Coronary artery (tissue), 2 donors: ENCODE data around the gene RPL38.
A peak's percentile ranks its signal among the peaks of the same experiment; 100 is the strongest.

Source experiments
- DNase-seq: peaks from one replicate; pipeline ENCODE4 v3.0.0-alpha.2; 2017; ENCODE audit warnings: low spot score
- H3K27ac ChIP-seq, 2 donors: fragments of 200-600 bp; sonication (generic); one replicate each; pipeline ENCODE4 v1.5.1; 2016 to 2019
- H3K4me3 ChIP-seq: fragments of 200-600 bp; sonication (generic); 2 replicates; pipeline ENCODE4 v1.5.1; 2016; ENCODE audit warnings: mild to moderate bottlenecking, moderate library complexity
- TF ChIP-seq, protein P1 (sequence below): fragments of 200-600 bp; sonication (generic); IDR thresholded peaks from one replicate; pipeline ENCODE4 v1.5.1; 2019; ENCODE audit warnings: antibody characterized with exemption

RPL38 gene

DNA sequence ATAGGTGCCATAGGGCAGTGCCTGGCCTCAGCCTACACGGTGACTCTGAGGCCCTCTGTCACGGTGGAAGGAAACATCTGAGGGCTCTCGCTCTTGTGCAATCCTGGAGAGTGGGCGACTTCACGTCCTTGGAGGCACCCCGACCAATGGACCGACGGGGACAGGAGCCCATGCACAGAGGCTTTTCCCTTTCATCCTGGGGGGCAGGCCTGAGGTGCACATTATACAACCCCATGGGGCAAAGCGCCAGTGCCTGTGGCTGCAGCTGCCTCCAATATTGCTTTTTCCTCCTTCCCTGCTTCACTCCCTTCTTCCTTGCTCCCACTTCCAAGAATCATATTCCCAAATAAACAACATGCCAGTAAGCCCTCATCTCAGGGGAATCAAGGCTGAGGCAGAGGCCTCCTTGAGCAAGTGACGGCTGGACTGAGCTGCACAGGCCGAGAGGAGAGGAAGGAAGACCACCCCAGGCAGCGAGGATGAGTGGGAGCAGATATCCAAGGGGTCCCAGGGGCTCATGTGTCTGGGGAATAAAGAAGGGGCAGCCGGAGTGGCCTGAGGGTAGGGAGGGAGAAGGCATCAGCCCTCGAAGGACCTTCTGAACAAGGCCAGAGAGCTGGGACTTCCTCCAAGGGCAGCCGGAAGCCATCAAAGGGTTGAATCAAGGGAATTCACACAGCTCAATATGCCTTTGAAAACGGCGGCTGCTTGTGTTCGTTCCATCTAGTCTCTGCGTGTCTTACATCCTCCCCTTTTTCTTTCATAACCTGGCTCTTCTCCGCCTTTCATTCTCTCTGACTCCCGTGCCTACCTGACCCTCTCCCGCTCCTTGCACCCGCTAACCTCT lies 42.6 kb upstream of the RPL38 start:
- TF ChIP-seq, protein P1, sequence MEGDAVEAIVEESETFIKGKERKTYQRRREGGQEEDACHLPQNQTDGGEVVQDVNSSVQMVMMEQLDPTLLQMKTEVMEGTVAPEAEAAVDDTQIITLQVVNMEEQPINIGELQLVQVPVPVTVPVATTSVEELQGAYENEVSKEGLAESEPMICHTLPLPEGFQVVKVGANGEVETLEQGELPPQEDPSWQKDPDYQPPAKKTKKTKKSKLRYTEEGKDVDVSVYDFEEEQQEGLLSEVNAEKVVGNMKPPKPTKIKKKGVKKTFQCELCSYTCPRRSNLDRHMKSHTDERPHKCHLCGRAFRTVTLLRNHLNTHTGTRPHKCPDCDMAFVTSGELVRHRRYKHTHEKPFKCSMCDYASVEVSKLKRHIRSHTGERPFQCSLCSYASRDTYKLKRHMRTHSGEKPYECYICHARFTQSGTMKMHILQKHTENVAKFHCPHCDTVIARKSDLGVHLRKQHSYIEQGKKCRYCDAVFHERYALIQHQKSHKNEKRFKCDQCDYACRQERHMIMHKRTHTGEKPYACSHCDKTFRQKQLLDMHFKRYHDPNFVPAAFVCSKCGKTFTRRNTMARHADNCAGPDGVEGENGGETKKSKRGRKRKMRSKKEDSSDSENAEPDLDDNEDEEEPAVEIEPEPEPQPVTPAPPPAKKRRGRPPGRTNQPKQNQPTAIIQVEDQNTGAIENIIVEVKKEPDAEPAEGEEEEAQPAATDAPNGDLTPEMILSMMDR: no peak
- no peak for DNase-seq
- Histone ChIP-seq H3K4me3 (no peak overlapping the region), H3K27ac (no peak overlapping the region)

- Histone ChIP-seq H3K4me3 (no peak overlapping the region), H3K27ac (no peak overlapping the region)
- no peak for DNase-seq
- TF ChIP-seq, protein P1: no peak
Observed at GRCh38 chr17:74161503-74161875, 42.0 kb upstream of the RPL38 start.

DNA sequence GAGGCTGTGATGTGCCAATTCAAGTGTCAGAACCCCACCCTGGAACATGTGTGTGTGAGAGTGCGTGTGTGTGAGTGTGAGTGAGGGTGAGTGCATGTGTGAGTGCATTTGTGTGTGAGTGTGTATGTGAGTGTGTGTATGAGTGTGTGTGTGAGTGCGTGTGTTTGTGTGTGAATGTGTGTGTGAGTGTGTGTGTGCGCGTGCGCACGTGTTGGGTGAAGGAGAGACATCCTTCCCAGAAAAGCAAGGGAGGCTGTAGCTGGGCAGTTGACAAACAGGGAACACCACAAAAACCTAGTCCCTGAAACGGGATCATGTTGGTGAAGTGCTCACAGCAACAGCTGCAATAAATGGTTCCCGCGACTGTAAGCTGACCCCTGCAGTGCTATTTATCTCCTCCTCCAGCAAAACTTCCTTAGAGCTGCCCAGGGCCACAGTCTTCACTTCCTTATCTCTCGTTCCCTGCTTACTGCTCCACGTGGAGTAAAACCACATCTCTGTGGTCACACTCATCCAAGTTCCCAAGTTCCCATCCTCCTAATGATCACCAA lies 40.1 kb upstream of the RPL38 start:
- DNase-seq: no peak
- H3K27ac ChIP-seq: no peak overlapping the region
- H3K4me3 ChIP-seq: no peak overlapping the region
- TF ChIP-seq, protein P1: no peak

GRCh38 chr17:74163836-74164235 lies 39.6 kb upstream of the RPL38 start:
- Histone ChIP-seq H3K27ac (no peak overlapping the region), H3K4me3 (no peak overlapping the region)
- TF ChIP-seq, protein P1: no peak
- no peak for DNase-seq

- no peak for DNase-seq
- Histone ChIP-seq H3K4me3 (no peak overlapping the region), H3K27ac (no peak overlapping the region)
- TF ChIP-seq, protein P1: no peak
Observed at GRCh38 chr17:74164446-74165045, 38.9 kb upstream of the RPL38 start.

DNA sequence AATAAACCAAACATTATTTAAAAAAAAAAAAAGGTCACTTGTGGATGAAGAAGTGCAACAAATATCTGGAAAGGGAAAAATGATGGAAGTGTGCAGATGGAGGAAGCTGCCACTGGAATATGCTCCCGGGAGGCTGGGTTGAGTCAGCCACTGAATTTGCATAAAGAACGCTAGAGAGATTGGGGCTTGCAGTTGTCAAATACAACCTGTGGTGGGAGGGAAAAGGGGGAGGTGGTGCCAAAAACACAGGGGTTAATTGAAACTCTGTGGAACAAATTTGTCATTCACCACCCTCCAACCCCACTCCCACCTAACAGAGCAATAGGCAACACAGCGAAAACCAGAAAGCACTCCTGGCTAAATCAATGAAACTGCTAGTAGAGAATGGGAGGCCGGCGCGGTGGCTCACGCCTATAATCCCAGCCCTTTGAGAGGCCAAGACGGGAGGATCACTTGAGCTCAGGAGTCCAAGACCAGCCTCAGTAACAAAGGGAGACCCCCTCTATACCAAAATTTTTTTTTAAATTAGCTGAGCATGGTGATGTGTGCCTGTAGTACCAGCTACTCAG lies 37.6 kb upstream of the RPL38 start:
- peak; percentile 61 for DNase-seq
- no peak overlapping the region for H3K4me3 ChIP-seq

More for the DNA sequence above, 37.6 kb upstream of the RPL38 start:
- no peak overlapping the region for H3K27ac ChIP-seq
- TF ChIP-seq, protein P1: no peak
